GM19395 (cell line): ENCODE data around the gene METTL22.

Experiments used
- ATAC-seq: cut with Tn5 transposase; IDR thresholded peaks from one replicate; pipeline ENCODE4 v1.9.1; 2021; ENCODE audit warnings: mild to moderate bottlenecking, moderate library complexity; ENCODE audit not compliant: unreplicated experiment

METTL22 gene

GRCh38 chr16:8686031-8686621, 64.6 kb downstream of the METTL22 start:
- no peak for ATAC-seq

GRCh38 chr16:8686879-8687278, 65.4 kb downstream of the METTL22 start:
- no peak for ATAC-seq

GRCh38 chr16:8689686-8690085, 68.2 kb downstream of the METTL22 start:
- ATAC-seq = no peak

GRCh38 chr16:8691728-8692127, 70.2 kb downstream of the METTL22 start:
- no peak for ATAC-seq

GRCh38 chr16:8694795-8695728, 73.6 kb downstream of the METTL22 start:
- no peak for ATAC-seq

- no peak for ATAC-seq
These were observed 75.4 kb downstream of the METTL22 start for GRCh38 chr16:8696880-8697279.

GRCh38 chr16:8697965-8698364, 76.5 kb downstream of the METTL22 start:
- no peak for ATAC-seq
